Lower leg skin (tissue), 3 donors: Measurements from ENCODE around the gene SHISA6.

Experiments used
- CTCF ChIP-seq, 3 donors: fragments of 450-650 bp; IDR thresholded peaks; one replicate each; pipeline ENCODE4 v1.5.1; 2016; ENCODE audit warnings: antibody characterized with exemption in 3 of 3, mild to moderate bottlenecking in 3 of 3, moderate library complexity in 2 of 3
- POLR2A ChIP-seq, 2 donors: fragments of 450-650 bp; IDR thresholded peaks; one replicate each; pipeline ENCODE4 v1.6.1; 2016 to 2017; ENCODE audit warnings: antibody characterized with exemption in 2 of 2, mild to moderate bottlenecking in 1 of 2, moderate library complexity in 1 of 2

- no peak for TF ChIP-seq CTCF (IDR thresholded peaks at IDR 0.05)
- no peak for TF ChIP-seq POLR2A (IDR thresholded peaks at IDR 0.05)
These were observed 307.4 kb downstream of the SHISA6 start for GRCh38 chr17:11548398-11548797.
